ENCODE data around the gene ARL6IP6.

- TF ChIP-seq CTCF (conservative IDR thresholded peaks at IDR 0.05 in 1 of 2, IDR thresholded peaks at IDR 0.05 in 1 of 2; ENCODE audit: extremely low read depth in 1 of 2, insufficient read depth in 1 of 2, low read depth in 1 of 2, low read length in 2 of 2) (no peak), EZH2 (IDR thresholded peaks at IDR 0.05; ENCODE audit: borderline replicate concordance, low read length) (no peak)
Measured at GRCh38 chr2:152796941-152797340, 78.5 kb downstream of the ARL6IP6 start.
